Myocyte (in vitro differentiated cells): ENCODE data around the gene TBCD. TPM values are rescaled to one million over a fixed set of nuclear protein-coding genes. Genes with fewer than 3 reads are reported as not detected.

Experiments
- DNase-seq: peaks from one replicate; pipeline ENCODE4 v3.0.0-alpha.2; 2012; ENCODE audit warnings: low read depth
- total RNA-seq: library from RNA; depleted of rRNA; stranded (reverse); fragments of >200 nt; gene quantifications from 2 replicates; pipeline ENCODE4 v1.2.3, GENCODE V29; 2014

The TBCD gene
- total RNA-seq, 1 donor from 2014 or later, result 25.4 TPM

DNA sequence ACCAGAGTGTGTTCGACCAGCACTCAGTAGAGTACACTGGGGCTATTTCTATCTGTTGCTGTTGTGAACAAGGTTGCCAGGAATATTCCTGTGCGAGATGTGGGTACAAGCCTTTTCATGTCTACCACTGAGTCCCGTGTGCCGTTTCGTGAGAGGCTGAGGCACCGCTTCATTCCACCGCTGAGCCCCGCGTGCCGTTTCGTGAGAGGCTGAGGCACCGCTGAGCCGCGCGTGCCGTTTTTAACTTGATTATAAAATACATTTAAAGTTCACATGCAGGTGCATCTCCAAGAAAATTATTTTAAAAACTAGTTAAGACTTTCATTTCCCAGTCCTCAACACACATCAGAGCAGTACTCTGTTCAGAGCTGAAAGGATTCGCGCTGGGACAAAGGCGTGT, 166.6 kb downstream of the TBCD start:
- no peak for DNase-seq

GRCh38 chr17:82920150-82920549, 168.3 kb downstream of the TBCD start:
- no peak for DNase-seq

GRCh38 chr17:82920715-82921114, 168.8 kb downstream of the TBCD start:
- no peak for DNase-seq

DNA sequence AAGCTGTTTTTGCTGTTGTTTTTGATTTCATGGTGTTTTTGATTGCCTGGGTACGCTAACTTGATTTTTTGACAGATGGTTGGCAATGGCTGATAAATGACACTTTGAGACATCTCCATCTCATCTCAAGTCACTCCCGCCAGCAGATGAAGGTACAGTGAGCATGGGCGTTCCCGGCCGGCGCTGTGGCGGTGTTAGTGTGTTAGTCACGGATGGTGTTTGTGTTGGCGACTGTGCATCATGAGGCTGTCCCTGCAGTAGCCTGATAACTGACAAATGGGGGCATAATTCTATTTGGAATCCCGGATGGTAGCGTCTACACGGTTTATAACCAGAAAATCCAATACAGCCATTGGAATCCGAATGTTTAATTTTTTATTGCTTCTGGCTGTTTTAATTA, 169.6 kb downstream of the TBCD start:
- DNase-seq, result no peak

DNA sequence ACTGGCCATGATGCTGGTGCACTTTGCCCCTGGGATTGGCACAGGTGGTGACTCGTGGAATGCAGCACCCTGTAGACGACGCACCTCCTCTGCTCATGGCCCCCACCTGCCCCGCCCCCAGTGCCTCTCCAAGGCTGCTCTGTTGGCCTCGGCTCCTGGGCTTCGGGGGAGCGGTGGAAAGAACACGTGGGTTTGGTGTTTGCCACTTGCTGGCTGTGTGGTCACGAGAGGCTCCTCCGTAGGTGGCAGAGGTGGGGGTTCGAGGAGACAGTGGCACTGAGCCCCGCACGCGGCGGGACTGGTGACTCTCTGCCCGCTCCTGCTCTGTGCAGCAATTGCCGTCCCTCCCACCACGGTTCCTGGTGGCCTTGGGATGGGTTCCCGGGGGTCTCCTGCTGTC, 170.8 kb downstream of the TBCD start:
- DNase-seq, result no peak

GRCh38 chr17:82923366-82924113, 171.7 kb downstream of the TBCD start:
- DNase-seq, result peak; percentile 75

DNA sequence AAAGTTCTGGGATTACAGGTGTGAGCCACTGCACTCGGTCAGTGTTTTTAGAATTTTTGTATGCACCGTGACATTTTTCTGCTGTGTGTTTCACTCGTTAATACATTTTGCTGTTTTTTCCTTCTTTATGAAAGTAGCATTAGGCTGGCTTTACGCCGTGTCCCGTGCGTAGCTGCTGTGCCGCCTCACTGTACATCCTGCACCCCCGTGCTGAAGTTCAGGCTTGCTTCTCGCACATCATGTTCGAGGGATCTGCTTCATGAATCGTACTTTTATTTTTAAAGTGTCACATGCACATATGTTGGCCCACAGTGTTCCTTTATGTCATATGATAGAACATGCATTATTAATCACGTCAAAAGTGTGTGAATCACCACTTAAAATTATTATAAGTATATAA, 172.3 kb downstream of the TBCD start:
- DNase-seq, result no peak

DNA sequence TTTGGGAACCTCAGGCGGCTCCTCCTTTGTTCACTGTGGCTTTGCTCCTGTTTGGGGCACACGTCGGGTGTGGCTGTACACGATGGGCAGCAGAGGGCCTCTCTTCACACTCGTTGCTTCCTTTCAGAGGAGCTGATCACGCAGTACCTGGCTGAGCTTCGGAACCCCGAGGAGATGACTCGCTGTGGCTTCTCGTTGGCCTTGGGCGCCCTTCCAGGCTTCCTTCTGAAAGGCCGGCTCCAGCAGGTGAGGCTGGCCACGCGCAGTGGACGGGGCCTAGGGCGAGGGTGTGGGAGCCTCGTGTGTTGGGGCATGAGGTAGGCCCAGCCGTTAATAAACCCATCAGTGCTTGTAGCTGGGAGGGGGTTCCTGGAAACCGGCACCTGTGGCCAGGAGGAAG, 172.9 kb downstream of the TBCD start:
- peak; percentile 24 for DNase-seq

GRCh38 chr17:82925336-82925735, 173.5 kb downstream of the TBCD start:
- DNase-seq, result no peak

- DNase-seq, result no peak
Observed at GRCh38 chr17:82926081-82926480, 174.2 kb downstream of the TBCD start.

DNA sequence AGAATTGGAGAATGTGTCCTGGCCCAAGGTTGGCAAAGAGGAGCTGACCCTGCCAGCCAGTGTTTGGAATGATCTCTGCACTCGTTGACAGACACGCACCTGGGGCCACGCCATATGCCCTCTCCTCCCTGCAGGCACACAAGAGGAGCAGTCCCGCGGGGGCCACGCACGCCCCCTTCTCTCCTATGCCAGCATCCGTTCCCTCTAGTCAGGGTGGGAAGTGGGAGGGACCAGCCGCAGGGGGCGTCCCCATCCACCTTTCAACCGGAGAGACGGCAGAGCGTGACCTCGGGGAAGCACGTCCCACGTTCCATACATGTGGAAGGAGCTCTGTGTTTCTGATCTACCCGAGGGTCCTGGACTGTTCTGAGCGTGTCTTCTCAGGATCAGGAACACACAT, 174.9 kb downstream of the TBCD start:
- DNase-seq, result no peak

DNA sequence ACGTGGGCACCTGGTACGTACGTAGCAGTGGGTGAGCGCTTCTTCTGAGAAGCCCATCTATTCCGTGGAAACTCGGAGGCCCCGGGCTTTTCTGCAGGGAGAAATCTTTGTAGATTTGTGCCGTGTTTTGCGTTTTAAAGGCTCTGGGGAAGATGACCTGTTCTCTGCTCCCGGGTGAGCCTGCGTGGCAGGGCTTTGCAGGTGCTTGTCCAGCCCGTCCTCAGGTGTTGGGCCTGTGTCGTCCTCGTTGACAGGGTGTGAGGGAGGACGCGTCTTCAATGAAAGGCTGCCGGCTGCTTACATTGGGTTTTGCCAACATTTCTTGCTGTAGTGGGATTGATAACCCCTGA, 175.4 kb downstream of the TBCD start:
- DNase-seq, result no peak

GRCh38 chr17:82927661-82928601, 176.1 kb downstream of the TBCD start:
- DNase-seq, result no peak

GRCh38 chr17:82929011-82929622, 177.3 kb downstream of the TBCD start:
- DNase-seq, result no peak

- DNase-seq, result no peak
Observed at GRCh38 chr17:82929676-82930042, 177.8 kb downstream of the TBCD start.

DNA sequence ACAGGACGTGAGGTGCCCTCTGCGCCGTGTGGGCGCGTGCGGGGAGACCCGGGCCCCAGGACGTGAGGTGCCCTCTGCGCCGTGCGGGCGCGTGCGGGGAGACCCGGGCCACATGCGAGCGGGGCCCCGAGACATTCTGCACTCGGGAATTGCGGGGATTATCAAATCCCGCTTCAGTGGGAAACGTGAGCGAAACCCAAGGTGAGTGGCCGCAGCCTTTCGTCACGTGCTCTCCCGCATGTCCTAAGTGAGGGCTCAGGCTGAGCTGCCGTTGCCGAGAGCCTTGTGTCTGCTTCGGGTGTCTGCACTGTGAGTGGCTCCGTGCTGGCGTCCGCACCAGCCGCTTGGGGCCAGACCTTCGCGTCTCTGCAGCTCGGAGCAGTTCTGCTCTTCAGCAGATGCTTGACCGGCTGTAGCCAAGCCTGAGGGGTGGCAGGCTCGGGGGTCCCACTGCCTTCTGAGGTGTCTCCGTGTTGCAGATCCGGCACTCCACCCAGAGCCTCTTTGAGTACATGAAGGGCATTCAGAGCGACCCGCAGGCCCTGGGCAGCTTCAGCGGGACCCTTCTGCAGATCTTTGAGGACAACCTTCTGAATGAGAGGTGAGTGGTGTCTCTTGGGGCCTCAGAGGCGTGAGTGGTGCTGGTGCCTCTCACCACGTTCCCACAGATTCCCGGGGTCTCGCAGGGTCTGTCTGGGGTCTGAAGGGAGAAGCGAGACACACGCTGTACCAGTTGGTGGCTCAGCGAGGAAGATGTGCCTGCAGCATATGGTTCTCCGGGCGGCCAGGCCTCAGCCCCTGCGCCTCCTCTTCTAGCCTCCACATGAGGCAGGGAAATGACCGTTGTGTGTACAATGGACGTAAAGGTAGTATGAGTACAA, 178.4 kb downstream of the TBCD start:
- DNase-seq, result no peak

DNA sequence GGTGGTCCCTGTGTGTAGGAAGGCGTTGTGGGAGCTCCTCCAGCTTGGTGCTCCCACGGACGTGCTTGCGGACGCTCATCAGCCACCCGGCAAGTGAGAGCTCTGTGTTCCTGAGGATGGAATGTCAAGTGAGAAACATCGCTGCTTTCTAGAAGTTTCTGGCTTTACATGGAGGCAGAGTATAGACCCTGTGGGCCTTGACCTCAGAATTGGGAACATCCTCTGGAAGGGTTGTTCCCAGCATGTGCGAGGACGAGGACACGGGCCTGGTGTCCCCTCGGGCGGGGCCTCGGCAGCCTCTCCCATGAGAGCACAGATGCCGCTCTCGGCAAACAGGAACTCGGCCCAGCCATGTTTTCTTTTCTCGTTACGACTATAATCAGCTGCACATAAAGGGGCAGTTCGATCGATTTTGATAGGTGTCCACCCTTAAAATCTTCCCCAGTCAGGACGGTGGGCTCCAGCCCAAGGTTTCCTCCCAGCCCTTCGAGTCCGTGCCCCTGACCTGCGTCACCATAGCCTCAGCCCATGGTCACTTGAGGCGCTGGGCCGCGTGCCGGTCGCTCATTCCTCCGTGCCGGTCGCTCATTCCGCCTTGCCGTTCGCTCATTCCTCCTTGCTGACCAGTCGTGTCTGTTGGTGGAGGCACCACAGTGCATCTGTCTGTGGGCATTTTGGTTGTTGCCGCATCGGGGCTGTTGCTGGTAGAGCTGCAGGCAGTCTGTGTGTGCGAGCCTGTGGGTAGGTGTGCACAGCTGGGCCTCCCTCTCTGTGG, 179.2 kb downstream of the TBCD start:
- DNase-seq, result no peak

DNA sequence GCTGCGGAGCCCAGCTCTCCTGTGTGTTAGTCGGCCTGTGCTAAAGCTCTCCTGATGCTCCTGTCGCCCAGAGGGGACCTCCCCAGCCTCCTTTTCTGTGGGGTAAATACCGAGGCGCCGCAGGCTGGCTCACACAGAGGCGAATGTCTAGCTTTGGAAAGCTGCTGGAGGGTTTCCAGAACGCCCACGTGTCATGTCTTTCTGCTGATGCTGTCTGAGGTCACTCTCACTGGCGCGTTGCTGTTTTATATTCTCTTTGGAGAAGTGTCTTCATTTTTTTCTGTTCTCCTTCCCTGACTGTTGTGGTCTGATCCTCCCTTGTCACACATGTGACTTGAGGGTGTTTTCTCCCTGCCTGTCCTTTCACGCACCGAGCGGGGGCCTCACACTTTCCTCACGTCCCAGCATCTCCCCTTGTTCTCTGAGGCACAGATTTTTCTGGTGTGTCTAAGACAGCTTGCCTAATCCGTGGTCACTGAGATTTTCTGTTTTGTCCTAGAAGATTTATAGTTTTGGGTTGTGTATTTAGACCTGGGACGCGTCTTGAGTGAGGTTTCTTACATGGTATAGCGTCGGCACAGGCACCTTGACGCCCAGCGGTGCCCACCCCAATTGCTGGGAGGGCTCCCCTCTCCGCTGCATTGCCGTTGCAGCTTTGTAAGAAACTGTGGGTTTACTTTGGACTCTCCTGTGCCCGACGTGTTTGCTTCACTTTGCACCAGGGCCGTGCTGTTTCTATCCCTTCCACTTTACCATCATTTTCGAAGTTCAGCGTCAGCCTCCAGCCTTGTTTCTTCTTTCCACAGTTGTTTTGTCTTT, 180.0 kb downstream of the TBCD start:
- DNase-seq, result peak; percentile 87

DNA sequence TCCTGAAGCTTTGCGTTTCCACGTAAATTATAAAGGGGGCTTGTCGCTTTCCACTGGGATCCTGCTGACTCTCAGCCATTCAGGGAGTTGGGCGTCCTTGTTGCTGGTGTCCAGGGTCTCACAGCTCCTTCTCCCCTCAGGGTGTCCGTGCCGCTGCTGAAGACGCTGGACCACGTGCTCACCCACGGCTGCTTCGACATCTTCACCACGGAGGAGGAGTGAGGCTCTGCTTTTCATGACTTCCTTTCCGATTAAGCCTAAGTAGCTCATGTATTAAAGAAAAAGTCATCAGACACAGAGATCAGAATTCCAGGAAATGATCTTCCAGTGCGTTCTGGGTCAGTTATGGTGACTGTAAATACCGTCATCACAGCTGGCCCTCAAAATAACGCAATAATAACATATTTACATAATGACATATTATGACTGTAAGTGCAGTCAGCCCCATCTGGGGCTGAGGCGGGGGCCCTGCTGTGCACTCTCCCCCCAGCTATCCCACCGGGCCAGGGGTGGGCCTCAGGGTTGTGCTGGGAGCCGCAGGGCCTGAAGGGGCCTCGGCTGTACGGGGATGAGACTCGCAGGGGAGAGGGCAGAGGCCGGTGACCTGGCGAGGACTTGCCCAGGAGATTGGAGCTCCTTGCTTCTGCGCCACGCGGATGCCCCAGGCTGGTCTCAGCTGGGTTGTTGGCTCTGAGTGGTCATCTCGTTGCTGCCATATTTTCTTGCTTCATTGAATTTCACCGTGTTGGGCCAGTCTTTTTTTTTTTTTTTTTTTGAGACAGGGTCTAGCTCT, 180.8 kb downstream of the TBCD start:
- no peak for DNase-seq
